K562 (cell line): ENCODE results near the gene MRI1. TPM values are rescaled to one million over a fixed set of nuclear protein-coding genes. Genes with fewer than 3 reads are reported as not detected.

Experiments
- FOXK1 ChIP-seq: sonication (generic); formaldehyde crosslinking; IDR thresholded peaks from 2 replicates; pipeline ENCODE4 v1.8.0; 2022; ENCODE audit warnings: missing genetic modification reagents, mild to moderate bottlenecking, borderline replicate concordance
- HMGN3 ChIP-seq: IDR thresholded peaks from 2 replicates; pipeline ENCODE4 v1.6.1; 2011; ENCODE audit warnings: borderline replicate concordance, low read depth, mild to moderate bottlenecking, mixed read lengths, low read length; ENCODE audit not compliant: insufficient read length; ENCODE audit errors: extremely low read depth
- KDM5B ChIP-seq: fragments of 200-600 bp; sonication (generic); IDR thresholded peaks from 2 replicates; pipeline ENCODE4 v1.6.1; 2012; ENCODE audit warnings: low read depth, mild to moderate bottlenecking, moderate library complexity, low read length, control low read depth, inconsistent platforms; ENCODE audit not compliant: insufficient replicate concordance
- MYC ChIP-seq, 2 experiments: fragments of 250-450 bp in 1 of 2; sonication (Bioruptor Pico) in 1 of 2; IDR thresholded peaks; 2 replicates each; pipeline versions ENCODE4 v1.5.1 to v1.6.1; 2012 to 2021; ENCODE audit warnings: low read depth in 2 of 2, borderline replicate concordance in 1 of 2, improper control_type of control experiment in 1 of 2, low read length in 1 of 2, mild to moderate bottlenecking in 1 of 2, moderate library complexity in 1 of 2
- SIX5 ChIP-seq, 2 experiments: IDR thresholded peaks; 2 replicates each; pipeline ENCODE4 v1.6.1; 2011; ENCODE audit warnings: low read length in 2 of 2, borderline replicate concordance in 1 of 2, low read depth in 1 of 2, mild to moderate bottlenecking in 1 of 2, moderate library complexity in 1 of 2; ENCODE audit not compliant: insufficient read depth in 1 of 2
- ZNF197 ChIP-seq: fragments of 200-800 bp; sonication (Bioruptor generic); IDR thresholded peaks from 2 replicates; pipeline ENCODE4 v1.6.1; 2016; ENCODE audit warnings: low read depth, missing genetic modification characterization, missing compliant biosample characterization
- ZSCAN29 ChIP-seq: fragments of 450-650 bp; IDR thresholded peaks from 2 replicates; pipeline ENCODE4 v1.6.1; 2017
- polyA plus RNA-seq, 8 experiments: library from polyadenylated mRNA; depleted of rRNA in 4 of 8; stranded (reverse) in 5 of 8; unstranded in 3 of 8; fragments of >200 nt; fragmentation: Nextera tagmentation in 2 of 8; fragmentation: Illumina TruSeq in 1 of 8; extraction: Ambion mirVana in 2 of 8; extraction: Trizol in 1 of 8; gene quantifications; 2 replicates each; pipeline versions ENCODE4 v1.2.1 to v1.2.3, GENCODE V29; 2011 to 2014; ENCODE audit warnings: inconsistent platforms in 1 of 8, missing spikeins in 1 of 8
- total RNA-seq, 7 experiments: library from RNA; depleted of rRNA in 6 of 7; stranded (reverse); fragments of >200 nt in 6 of 7; fragmentation: Illumina TruSeq in 2 of 7; extraction: Trizol in 2 of 7; gene quantifications; 2 replicates each; pipeline versions ENCODE4 v1.2.1 to v1.2.3, GENCODE V29; 2011 to 2021; ENCODE audit warnings: low replicate concordance in 1 of 7
- TF ChIP-seq, protein P1 (sequence below): sonication (generic); formaldehyde crosslinking; IDR thresholded peaks from 2 replicates; pipeline ENCODE4 v1.8.0; 2022; ENCODE audit warnings: mild to moderate bottlenecking, low read depth, missing genetic modification reagents
- TF ChIP-seq, protein P2 (sequence below): fragments of 250-450 bp; sonication (Bioruptor Pico); IDR thresholded peaks from 2 replicates; pipeline ENCODE4 v1.6.1; 2021; ENCODE audit warnings: mild to moderate bottlenecking
- TF ChIP-seq, protein P3 (sequence below), 2 experiments: fragments of 450-650 bp; formaldehyde crosslinking in 1 of 2; IDR thresholded peaks; 2 replicates each; pipeline versions ENCODE4 v1.4.0 to v1.6.1; 2014 to 2020; ENCODE audit warnings: mild to moderate bottlenecking in 2 of 2, borderline replicate concordance in 1 of 2, low read depth in 1 of 2
- TF ChIP-seq, protein P4 (sequence below): fragments of 200-800 bp; sonication (Bioruptor generic); IDR thresholded peaks from 2 replicates; pipeline ENCODE4 v1.6.1; 2017; ENCODE audit warnings: missing genetic modification characterization, missing compliant biosample characterization

Gene MRI1
- total and polyA plus RNA-seq, 9 of the 15 experiments (the other 6 are each of a cell fraction or from before 2014, with no cell fraction given) = 5.5 to 57.4 (median 28.2) TPM

DNA sequence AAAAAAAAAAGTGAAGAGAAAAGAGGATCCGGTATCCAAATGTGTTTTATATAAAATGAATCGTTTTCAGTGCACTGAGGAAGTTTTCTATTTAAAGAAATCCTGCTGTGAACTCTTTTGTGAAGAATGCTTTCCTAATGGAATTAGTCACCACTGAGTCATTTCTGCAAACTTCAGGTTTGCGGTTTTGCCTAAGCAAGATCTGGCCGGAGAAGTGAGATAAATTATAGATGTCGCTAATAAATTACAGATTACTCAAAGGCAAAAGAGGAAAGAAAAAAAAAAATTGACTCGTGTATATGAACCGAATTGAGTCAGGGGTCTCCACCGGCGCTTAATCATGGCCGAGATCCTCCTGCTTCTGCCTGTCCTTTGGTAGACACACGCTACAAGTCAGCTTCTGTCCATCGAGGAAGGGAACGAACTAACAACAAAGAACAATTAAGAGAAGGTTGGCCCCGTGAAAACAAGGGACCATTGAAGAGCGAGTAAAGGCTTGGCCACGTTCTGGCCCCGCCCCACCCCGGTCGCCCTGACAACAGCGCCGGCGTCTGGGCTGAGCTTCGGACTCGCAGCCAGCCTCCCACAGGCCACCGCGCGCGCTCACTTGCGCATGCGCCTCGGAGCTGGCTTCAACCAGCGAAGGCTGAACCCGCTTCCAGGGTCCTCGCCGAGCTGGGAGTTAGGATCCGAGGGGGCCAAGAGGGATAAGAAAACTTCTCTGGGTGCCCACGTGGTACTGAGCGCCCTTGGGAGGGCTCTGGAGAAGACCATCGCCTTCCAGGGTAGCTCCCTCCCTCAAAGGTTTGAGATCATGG, 33.0 kb upstream of the MRI1 start (continued):
- TF ChIP-seq, protein P1, sequence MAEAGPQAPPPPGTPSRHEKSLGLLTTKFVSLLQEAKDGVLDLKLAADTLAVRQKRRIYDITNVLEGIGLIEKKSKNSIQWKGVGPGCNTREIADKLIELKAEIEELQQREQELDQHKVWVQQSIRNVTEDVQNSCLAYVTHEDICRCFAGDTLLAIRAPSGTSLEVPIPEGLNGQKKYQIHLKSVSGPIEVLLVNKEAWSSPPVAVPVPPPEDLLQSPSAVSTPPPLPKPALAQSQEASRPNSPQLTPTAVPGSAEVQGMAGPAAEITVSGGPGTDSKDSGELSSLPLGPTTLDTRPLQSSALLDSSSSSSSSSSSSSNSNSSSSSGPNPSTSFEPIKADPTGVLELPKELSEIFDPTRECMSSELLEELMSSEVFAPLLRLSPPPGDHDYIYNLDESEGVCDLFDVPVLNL (CRISPR knock-in tag) = no peak
- TF ChIP-seq, protein P2, sequence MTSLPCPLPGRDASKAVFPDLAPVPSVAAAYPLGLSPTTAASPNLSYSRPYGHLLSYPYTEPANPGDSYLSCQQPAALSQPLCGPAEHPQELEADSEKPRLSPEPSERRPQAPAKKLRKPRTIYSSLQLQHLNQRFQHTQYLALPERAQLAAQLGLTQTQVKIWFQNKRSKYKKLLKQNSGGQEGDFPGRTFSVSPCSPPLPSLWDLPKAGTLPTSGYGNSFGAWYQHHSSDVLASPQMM = no peak
- TF ChIP-seq KDM5B = peak; percentile 85
- TF ChIP-seq, protein P3, sequence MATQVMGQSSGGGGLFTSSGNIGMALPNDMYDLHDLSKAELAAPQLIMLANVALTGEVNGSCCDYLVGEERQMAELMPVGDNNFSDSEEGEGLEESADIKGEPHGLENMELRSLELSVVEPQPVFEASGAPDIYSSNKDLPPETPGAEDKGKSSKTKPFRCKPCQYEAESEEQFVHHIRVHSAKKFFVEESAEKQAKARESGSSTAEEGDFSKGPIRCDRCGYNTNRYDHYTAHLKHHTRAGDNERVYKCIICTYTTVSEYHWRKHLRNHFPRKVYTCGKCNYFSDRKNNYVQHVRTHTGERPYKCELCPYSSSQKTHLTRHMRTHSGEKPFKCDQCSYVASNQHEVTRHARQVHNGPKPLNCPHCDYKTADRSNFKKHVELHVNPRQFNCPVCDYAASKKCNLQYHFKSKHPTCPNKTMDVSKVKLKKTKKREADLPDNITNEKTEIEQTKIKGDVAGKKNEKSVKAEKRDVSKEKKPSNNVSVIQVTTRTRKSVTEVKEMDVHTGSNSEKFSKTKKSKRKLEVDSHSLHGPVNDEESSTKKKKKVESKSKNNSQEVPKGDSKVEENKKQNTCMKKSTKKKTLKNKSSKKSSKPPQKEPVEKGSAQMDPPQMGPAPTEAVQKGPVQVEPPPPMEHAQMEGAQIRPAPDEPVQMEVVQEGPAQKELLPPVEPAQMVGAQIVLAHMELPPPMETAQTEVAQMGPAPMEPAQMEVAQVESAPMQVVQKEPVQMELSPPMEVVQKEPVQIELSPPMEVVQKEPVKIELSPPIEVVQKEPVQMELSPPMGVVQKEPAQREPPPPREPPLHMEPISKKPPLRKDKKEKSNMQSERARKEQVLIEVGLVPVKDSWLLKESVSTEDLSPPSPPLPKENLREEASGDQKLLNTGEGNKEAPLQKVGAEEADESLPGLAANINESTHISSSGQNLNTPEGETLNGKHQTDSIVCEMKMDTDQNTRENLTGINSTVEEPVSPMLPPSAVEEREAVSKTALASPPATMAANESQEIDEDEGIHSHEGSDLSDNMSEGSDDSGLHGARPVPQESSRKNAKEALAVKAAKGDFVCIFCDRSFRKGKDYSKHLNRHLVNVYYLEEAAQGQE (IDR thresholded peaks at IDR 0.05; ENCODE audit: borderline replicate concordance) = peak; percentile 85
- TF ChIP-seq, protein P3 (CRISPR knock-in tag; IDR thresholded peaks at IDR 0.05; ENCODE audit: low read depth) = no peak
- 0 out of 2 replicates have a peak, but pooled peaks have one; percentile 12 for TF ChIP-seq FOXK1 (CRISPR knock-in tag)
- TF ChIP-seq MYC (IDR thresholded peaks at IDR 0.05; ENCODE audit: low read depth, low read length) = peak; percentile 20; the same call in 1 of the 2 replicates
- TF ChIP-seq MYC (CRISPR knock-in tag; IDR thresholded peaks at IDR 0.05; ENCODE audit: borderline replicate concordance, low read depth) = no peak; the same call in 1 of the 2 replicates
- no peak for TF ChIP-seq ZNF197
- no peak for TF ChIP-seq SIX5 (IDR thresholded peaks at IDR 0.05; ENCODE audit: borderline replicate concordance in 1 of 2, insufficient read depth in 1 of 2, low read depth in 1 of 2, low read length in 2 of 2)
- TF ChIP-seq ZSCAN29 = 0 out of 2 replicates have a peak, but pooled peaks have one; percentile 35
- no peak for TF ChIP-seq HMGN3
- TF ChIP-seq, protein P4, sequence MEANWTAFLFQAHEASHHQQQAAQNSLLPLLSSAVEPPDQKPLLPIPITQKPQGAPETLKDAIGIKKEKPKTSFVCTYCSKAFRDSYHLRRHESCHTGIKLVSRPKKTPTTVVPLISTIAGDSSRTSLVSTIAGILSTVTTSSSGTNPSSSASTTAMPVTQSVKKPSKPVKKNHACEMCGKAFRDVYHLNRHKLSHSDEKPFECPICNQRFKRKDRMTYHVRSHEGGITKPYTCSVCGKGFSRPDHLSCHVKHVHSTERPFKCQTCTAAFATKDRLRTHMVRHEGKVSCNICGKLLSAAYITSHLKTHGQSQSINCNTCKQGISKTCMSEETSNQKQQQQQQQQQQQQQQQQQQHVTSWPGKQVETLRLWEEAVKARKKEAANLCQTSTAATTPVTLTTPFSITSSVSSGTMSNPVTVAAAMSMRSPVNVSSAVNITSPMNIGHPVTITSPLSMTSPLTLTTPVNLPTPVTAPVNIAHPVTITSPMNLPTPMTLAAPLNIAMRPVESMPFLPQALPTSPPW (CRISPR knock-in tag) = 0 out of 2 replicates have a peak, but pooled peaks have one; percentile 42
